Astrocyte (in vitro differentiated cells and primary cell): ENCODE data around the gene PLEK2. TPM values are rescaled to one million over a fixed set of nuclear protein-coding genes. Genes with fewer than 3 reads are reported as not detected.

Experiments used
- DNase-seq: peaks from one replicate; pipeline ENCODE4 v3.0.0-alpha.2; 2010; ENCODE audit warnings: low read depth
- FAIRE-seq: peaks from 2 replicates; lab custom pipeline; 2011; peaks lifted over from hg19 to GRCh38; lab: Jason Lieb, UNC
- H2AFZ ChIP-seq: 2 replicates; pipeline ENCODE4 v1.6.0; 2012; ENCODE audit warnings: low read depth, low read length, inconsistent platforms
- H3K27ac ChIP-seq: 2 replicates; pipeline ENCODE4 v1.5.1; 2011; ENCODE audit warnings: low read depth, low read length, inconsistent platforms
- H3K27me3 ChIP-seq: 2 replicates; pipeline ENCODE4 v1.6.0; 2011; ENCODE audit warnings: low read length, inconsistent platforms; ENCODE audit not compliant: insufficient read depth
- H3K36me3 ChIP-seq: 2 replicates; pipeline ENCODE4 v1.5.1; 2011; ENCODE audit warnings: low read length, inconsistent platforms; ENCODE audit not compliant: insufficient read depth
- H3K4me1 ChIP-seq: 2 replicates; pipeline ENCODE4 v1.5.1; 2011; ENCODE audit warnings: low read length, inconsistent platforms; ENCODE audit not compliant: insufficient read depth
- H3K4me2 ChIP-seq: 2 replicates; pipeline ENCODE4 v1.6.0; 2012; ENCODE audit warnings: low read length, inconsistent platforms
- H3K4me3 ChIP-seq: 2 replicates; pipeline ENCODE4 v1.5.1; 2011; ENCODE audit warnings: low read depth, mild to moderate bottlenecking, low read length, inconsistent platforms; ENCODE audit not compliant: insufficient read depth
- H3K79me2 ChIP-seq: 2 replicates; pipeline ENCODE4 v1.6.0; 2012; ENCODE audit warnings: mild to moderate bottlenecking, low read length, inconsistent platforms; ENCODE audit not compliant: insufficient read depth
- H3K9ac ChIP-seq: 2 replicates; pipeline ENCODE4 v1.6.0; 2012; ENCODE audit warnings: mild to moderate bottlenecking, low read length, inconsistent platforms
- H3K9me3 ChIP-seq: 2 replicates; pipeline ENCODE4 v1.5.1; 2012; ENCODE audit warnings: low read depth, mild to moderate bottlenecking, low read length, inconsistent platforms; ENCODE audit not compliant: insufficient read depth
- H4K20me1 ChIP-seq: 2 replicates; pipeline ENCODE4 v1.6.0; 2012; ENCODE audit warnings: low read length, inconsistent platforms; ENCODE audit not compliant: insufficient read depth
- H3K27ac Mint-ChIP-seq: one replicate; pipeline ENCODE4 v1.8.0; 2021; ENCODE audit warnings: mild to moderate bottlenecking, mixed read lengths; ENCODE audit not compliant: unreplicated experiment
- H3K27me3 Mint-ChIP-seq: one replicate; pipeline ENCODE4 v1.8.0; 2021; ENCODE audit warnings: low read depth, mixed read lengths; ENCODE audit not compliant: unreplicated experiment
- H3K36me3 Mint-ChIP-seq: one replicate; pipeline ENCODE4 v1.8.0; 2021; ENCODE audit warnings: low read depth, mixed read lengths; ENCODE audit not compliant: unreplicated experiment
- H3K4me1 Mint-ChIP-seq: one replicate; pipeline ENCODE4 v1.8.0; 2021; ENCODE audit warnings: low read depth, mixed read lengths; ENCODE audit not compliant: unreplicated experiment
- H3K4me3 Mint-ChIP-seq: one replicate; pipeline ENCODE4 v1.8.0; 2021; ENCODE audit warnings: mild to moderate bottlenecking, moderate library complexity, mixed read lengths; ENCODE audit not compliant: unreplicated experiment
- H3K9me3 Mint-ChIP-seq: one replicate; pipeline ENCODE4 v1.8.0; 2021; ENCODE audit warnings: mild to moderate bottlenecking, mixed read lengths; ENCODE audit not compliant: unreplicated experiment
- EZH2 ChIP-seq: IDR thresholded peaks from 2 replicates; pipeline ENCODE4 v1.6.1; 2012; ENCODE audit warnings: mild to moderate bottlenecking, low read length, inconsistent platforms; ENCODE audit not compliant: insufficient read depth
- total RNA-seq: library from RNA; stranded (reverse); gene quantifications from 2 replicates; pipeline ENCODE4 v1.2.1, GENCODE V29; 2021
- TF ChIP-seq, protein P1 (sequence below): IDR thresholded peaks from 2 replicates; pipeline ENCODE4 v1.5.1; 2011; ENCODE audit warnings: low read depth, mild to moderate bottlenecking, inconsistent platforms, low read length, moderate library complexity; ENCODE audit not compliant: insufficient read depth

PLEK2 gene
- total RNA-seq, 1 donor from 2014 or later = 1.3 TPM

DNA sequence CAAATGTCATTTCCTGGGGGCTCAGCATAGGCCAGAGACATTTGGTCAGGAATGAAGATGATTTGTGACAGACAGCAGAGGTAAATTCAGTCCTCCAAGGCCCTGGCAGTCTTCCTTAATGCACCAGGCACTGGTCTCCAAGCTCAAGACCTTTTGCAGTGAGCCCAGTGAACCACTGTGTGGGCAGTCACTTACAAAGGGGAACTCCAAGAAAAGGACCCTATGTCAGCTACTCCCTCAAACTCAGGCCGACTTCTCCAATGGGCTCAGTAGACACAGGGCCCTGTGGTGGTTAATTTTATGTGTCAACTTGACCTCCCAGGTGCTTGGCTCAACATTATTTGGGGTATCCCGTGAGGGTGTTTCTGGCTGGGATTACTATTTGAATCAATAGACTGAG, 29.3 kb upstream of the PLEK2 start:
- H3K36me3 Mint-ChIP-seq = no peaks in the 10 kb centered on the region
- Histone ChIP-seq H3K27ac (no peak overlapping the region), H2AFZ (no peak overlapping the region), H3K4me1 (peaks cover 5% of the 10 kb centered on the region), H3K36me3 (no peaks in the 10 kb centered on the region), H3K27me3 (peaks cover 3% of the 10 kb centered on the region), H3K9me3 (no peaks in the 10 kb centered on the region), H3K4me3 (no peak overlapping the region), H3K4me2 (no peak overlapping the region), H3K79me2 (no peaks in the 10 kb centered on the region), H4K20me1 (no peaks in the 10 kb centered on the region), H3K9ac (no peak overlapping the region)
- peaks cover 4% of the 10 kb centered on the region for H3K4me1 Mint-ChIP-seq
- FAIRE-seq (no peak), DNase-seq (no peak)
- H3K27me3 Mint-ChIP-seq = peaks cover 26% of the 10 kb centered on the region
- no peak overlapping the region for H3K27ac Mint-ChIP-seq
- TF ChIP-seq, protein P1, sequence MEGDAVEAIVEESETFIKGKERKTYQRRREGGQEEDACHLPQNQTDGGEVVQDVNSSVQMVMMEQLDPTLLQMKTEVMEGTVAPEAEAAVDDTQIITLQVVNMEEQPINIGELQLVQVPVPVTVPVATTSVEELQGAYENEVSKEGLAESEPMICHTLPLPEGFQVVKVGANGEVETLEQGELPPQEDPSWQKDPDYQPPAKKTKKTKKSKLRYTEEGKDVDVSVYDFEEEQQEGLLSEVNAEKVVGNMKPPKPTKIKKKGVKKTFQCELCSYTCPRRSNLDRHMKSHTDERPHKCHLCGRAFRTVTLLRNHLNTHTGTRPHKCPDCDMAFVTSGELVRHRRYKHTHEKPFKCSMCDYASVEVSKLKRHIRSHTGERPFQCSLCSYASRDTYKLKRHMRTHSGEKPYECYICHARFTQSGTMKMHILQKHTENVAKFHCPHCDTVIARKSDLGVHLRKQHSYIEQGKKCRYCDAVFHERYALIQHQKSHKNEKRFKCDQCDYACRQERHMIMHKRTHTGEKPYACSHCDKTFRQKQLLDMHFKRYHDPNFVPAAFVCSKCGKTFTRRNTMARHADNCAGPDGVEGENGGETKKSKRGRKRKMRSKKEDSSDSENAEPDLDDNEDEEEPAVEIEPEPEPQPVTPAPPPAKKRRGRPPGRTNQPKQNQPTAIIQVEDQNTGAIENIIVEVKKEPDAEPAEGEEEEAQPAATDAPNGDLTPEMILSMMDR = no peak
- no peak overlapping the region for H3K4me3 Mint-ChIP-seq
- H3K9me3 Mint-ChIP-seq = no peaks in the 10 kb centered on the region

DNA sequence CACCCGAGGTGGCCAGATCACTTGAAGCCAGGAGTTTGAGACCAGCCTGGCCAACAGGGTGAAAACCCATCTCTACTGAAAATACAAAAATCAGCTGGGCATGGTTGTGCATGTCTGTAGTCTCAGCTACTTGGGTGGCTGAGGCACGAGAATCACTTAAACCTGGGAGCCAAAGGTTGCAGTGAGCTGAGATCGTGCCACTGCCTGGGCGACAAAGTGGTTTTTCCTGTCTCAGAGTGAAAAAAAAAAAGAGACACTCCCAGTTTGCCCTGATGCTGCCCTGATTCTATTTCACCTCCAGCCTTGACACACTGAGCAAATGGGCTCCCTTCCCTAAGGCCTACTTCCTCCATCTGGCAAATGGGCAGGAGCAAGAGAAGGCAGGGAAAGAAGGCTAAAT, 28.5 kb upstream of the PLEK2 start:
- H3K27ac Mint-ChIP-seq = no peak overlapping the region
- no peaks in the 10 kb centered on the region for H3K36me3 Mint-ChIP-seq
- FAIRE-seq (no peak), DNase-seq (no peak)
- H2AFZ ChIP-seq = no peak overlapping the region
- TF ChIP-seq EZH2 = no peak
- TF ChIP-seq, protein P1 = no peak
- H3K27me3 ChIP-seq = peaks cover 8% of the 10 kb centered on the region
- no peaks in the 10 kb centered on the region for H3K9me3 Mint-ChIP-seq
- no peak overlapping the region for H3K4me3 ChIP-seq
- peaks cover 28% of the 10 kb centered on the region for H3K27me3 Mint-ChIP-seq
- H4K20me1 ChIP-seq = no peaks in the 10 kb centered on the region
- H3K4me1 ChIP-seq = peaks cover 5% of the 10 kb centered on the region
- H3K4me3 Mint-ChIP-seq = no peak overlapping the region
- H3K4me1 Mint-ChIP-seq = peaks cover 4% of the 10 kb centered on the region
- H3K9ac ChIP-seq = no peak overlapping the region
- no peak overlapping the region for H3K4me2 ChIP-seq
- no peak overlapping the region for H3K27ac ChIP-seq
- no peaks in the 10 kb centered on the region for H3K36me3 ChIP-seq
- H3K9me3 ChIP-seq = no peaks in the 10 kb centered on the region
- no peaks in the 10 kb centered on the region for H3K79me2 ChIP-seq

DNA sequence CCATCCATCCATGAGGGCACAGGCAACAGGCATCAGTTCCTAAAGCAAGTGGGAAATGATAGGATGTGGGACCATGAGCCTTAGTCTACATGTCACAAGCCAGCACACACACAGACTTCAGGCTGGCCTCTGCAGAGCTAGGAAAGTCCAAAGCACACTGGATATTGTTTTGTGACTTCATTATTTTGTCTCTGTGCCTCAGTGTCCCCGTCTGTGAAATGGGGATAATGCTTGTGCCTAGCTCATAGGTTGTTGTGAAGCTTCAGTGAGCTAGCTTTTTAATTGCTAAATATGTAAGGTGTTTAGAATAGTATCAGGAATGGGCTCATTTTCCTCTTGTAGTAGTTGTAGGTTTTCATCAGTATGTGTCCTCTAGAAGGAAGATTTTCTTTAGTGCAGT, 27.0 kb upstream of the PLEK2 start:
- H3K36me3 Mint-ChIP-seq = no peaks in the 10 kb centered on the region
- no peak overlapping the region for H3K4me3 Mint-ChIP-seq
- Histone ChIP-seq H2AFZ (no peak overlapping the region), H3K36me3 (no peaks in the 10 kb centered on the region), H3K27me3 (peaks cover 12% of the 10 kb centered on the region), H3K4me2 (no peak overlapping the region), H3K9ac (no peak overlapping the region), H4K20me1 (no peaks in the 10 kb centered on the region), H3K9me3 (no peaks in the 10 kb centered on the region), H3K27ac (no peak overlapping the region), H3K4me1 (no peaks in the 10 kb centered on the region), H3K4me3 (no peak overlapping the region), H3K79me2 (no peaks in the 10 kb centered on the region)
- no peak for FAIRE-seq
- no peaks in the 10 kb centered on the region for H3K4me1 Mint-ChIP-seq
- no peaks in the 10 kb centered on the region for H3K9me3 Mint-ChIP-seq
- H3K27me3 Mint-ChIP-seq = peaks cover 33% of the 10 kb centered on the region
- TF ChIP-seq, protein P1 = no peak
- TF ChIP-seq EZH2 = no peak
- DNase-seq = no peak
- no peak overlapping the region for H3K27ac Mint-ChIP-seq
